GM19240 (cell line): ENCODE results near the gene SETD7.

Experiments used
- DNase-seq: peaks from one replicate; pipeline ENCODE4 v3.0.0; 2011; ENCODE audit warnings: low spot score; ENCODE audit not compliant: insufficient read length

The SETD7 gene

DNA sequence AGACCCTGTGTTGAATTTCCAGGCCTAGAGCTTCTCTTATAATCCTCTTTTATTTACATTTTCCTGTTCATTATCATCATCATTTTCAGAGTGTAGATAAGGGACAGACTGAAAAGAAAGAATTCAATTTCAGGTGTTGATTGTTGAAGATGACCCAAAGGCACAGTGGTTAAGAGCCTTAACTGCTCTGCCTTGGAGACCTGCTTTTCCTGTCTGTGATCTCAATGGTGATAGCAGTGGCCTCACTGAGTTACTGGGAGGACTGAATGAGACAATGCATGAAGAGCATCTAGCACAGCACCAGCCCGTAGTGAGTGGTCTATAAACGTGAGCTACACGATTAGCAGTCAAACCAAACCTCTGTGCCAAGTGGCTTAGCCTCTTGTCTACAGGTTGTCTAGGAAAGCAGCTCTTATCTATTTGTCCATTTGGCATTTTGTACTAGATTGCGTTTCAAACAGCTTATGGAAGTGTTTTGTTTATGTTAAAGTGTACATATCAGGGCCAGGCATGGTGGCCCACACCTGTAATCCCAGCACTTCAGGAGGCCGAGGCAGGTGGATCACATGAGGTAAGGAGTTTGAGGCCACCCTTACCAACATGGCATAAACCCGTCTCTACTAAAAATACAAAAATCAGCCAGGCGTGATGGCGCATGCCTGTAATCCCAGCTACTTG lies 41.5 kb downstream of the SETD7 start:
- DNase-seq, result no peak

DNA sequence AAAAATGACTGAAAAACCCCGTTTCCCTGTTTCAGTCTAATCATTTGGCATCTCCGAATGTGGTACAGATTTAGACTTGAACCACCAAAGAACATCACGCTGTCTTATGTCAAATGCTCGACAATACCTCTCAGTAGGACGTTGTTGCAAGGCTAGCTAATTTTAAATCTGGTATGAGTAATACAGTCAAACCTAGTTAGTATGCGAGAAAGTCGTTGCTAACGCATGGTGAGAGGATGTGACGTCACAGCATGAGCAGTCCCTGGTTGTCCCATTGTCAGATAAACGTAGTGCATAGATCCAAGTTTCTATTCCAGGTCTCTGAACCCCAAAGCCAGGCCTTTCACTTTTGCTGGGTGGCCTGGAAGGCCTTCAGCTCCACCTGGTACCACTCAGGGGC lies 44.7 kb downstream of the SETD7 start:
- DNase-seq, result no peak

DNA sequence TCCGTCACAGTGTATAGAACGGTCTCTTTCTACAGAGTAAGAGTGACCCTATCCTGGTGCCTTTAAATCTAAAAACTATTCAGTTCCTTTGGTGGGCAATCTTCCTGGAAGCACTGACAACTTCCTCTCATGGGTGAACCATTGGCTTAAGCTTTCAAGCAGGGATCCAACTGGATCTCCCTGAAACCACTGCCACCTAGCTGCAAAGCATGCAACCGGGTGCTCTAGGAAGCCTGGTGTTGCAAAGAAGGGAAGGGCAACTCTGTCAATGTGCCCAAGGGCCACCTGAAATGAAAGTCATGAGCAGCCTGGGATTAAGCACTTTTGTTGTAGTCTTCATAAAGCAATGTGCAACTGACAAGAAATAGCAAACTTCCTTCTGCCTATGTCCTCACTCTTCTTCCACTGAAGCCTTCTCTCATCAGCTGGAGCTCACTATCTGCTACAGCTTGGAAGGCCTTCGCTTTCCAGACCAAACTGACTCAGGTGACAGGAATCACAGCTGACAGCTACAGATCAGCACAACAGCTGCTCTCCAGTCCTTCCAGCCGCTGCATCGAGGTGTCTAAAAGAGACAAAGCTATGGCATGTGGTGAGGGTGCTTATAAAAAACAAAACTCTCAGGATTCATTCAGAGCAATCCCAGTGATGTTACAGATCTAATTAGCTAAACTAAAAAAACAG lies 46.1 kb downstream of the SETD7 start:
- no peak for DNase-seq

DNA sequence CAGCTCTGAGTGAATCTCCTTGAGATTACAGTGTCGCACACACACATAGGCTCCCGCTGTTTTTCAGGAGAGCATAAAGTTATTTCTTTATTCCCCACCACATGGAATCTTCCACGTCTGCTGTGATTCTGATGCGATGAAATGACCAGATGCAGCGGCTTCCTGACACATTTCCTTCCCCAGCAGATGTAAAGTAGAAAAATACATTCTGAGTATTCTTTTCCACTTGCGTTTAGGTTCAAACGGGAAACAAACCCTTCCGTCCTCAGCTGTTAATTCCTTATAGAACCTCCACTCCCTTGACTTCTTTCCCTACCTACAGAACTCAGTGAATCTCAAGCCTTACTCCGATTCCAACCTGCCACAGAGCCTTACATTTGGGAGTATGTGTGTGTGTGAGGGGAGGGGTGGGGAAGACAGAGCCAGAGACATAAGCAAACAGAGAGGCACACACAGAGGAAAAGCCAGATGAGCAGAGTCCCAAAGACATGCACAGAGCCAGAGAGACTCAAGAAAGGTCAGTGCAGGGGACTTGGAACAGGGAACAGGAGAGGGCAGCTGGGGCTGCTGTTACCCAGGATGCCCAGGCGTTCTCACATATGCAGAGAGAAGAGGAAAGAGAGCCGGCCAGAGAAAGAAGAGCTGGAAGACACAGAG lies 47.3 kb downstream of the SETD7 start:
- no peak for DNase-seq

DNA sequence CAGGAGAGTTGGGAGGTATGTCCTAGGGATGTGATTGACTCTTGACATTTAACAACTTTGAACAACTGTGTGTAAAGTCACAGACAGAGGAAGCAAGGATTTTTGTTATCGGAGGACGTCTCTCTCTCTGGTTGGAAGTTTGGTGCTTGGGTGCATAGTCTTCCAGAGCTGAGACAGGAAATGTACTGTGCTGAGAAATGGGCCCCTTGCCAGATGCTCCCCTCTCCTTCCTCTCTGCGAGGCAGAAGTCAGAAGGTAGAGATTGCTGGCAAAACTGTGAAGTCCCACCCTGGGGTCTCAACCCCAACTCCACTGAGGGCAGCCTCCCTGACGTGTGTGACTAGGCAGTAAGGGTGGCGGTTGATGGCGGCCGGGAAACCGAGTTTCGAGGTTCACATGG lies 49.2 kb downstream of the SETD7 start:
- DNase-seq, result no peak

DNA sequence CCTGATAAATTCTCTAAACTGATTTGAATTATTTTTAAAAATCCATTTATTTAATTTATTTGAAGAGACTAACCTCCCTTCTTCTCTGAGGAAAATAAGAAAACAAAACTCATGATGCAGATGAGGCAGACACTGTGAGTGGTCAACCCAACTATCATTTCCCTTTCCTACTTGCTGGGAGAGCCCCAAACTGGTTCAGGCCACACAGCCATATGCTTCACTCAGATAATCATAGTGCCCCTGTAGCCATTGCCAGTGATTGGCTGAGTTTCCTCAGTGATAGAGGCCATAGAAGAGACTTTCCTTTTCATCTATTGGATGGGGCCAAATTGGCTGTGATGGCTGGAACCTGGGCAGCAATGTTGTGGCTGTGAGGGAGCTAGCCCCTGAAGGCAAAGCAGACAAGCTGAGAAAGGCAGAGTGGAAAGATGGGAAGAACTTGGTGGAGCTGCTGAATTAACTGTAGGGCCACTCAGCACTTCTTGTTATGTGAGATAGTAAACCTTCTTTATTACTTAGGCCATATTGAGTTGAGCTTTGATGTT lies 52.3 kb downstream of the SETD7 start:
- no peak for DNase-seq

DNA sequence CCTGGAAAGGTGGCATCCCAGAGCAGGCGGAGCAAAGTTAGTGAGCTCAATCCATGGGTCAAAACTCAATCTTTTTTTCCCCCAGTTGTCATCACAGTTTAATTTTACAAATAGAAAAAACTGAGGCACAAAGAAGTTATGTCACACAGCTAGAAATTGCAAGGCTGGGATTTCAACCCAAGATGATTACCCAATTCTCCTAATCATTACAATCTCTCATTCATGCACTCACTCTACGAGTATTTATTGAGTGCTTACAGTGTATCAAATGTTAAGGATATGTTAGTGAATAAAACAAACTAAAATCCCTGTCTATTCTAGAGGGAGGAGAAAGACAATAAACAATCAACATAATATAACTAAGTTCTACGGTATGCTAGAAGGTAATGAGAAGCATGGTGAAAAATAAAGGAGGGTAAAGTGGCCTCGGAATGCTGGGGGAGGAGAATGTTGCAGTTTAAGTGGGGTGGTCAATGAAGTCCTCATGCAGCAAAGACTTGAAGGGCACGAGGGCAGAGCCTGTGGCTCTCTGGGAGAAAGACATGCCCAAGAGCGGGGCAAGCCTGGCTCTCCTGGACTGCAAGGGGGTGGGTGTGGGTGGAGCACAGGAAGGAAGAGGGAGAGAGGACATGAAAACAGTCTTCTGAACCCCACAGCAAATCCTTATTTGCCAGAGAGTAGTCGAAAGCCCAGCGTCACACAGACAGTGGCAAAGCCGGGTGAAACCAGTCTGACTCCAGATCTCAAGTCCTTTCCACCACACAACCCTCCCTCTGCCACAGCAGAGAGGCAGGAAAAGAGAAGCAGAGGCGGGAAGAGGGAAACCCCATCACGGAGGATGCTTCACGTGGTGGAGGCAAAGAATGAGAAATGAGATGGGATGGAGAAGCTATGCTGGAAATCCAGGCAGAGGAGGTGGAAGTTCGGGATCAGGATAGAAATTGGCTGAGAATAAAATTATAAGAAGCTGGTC lies 53.8 kb downstream of the SETD7 start:
- no peak for DNase-seq

DNA sequence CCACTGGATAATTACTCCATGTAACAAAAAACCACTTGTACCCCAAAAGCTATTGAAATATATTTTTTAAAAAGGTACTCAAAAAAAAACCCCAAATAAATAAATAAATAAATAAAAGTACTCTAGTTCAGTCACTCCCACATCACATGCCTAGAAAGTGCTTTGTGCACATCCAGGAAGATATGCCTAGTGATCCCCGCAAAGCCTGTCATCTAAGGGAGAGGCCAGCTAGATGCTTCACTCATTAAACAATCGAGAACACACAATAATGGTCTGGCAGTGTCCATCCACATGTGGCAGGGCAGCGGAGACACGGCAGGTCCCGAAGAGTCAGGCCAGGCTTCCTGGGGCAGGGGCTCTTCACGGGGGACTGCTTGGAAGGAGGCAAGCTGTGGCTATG lies 54.5 kb downstream of the SETD7 start:
- DNase-seq, result no peak

DNA sequence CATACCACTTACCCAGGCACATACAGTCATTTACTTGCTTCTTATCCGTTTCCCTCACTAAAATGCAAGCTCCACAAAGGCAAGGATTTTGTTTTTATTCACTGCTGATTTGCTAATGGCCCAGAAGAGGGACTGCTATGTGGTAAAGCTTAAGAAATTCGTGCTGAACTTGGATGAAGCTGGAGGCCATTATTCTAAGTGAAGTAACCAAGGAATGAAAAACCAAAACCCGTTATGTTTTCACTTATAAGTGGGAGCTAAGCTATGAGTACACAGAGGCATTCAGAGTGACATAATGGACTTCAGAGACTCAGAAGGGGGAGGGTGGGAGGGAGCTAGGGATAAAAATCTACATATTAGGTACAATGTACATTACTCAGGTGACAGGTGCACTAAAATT lies 54.9 kb downstream of the SETD7 start:
- no peak for DNase-seq

DNA sequence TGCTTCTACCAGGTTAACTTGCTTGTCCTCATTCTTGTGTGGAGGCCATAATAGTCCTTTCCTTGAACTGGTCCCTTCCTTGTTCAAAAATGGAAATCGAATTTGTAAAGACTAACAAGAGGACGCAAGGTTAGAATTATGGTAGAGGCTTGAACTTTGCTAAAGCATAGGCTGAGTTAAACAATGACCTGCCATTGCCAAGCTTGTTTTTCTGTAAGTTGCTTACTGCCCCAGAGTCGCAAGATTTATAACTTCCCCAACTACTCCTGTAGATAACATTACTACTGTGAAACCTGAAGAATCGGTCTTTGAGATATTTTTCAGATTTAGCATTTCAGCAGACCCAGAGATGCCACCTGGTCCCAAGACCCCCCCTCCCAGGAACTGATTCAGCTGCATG lies 56.8 kb downstream of the SETD7 start:
- DNase-seq, result no peak

DNA sequence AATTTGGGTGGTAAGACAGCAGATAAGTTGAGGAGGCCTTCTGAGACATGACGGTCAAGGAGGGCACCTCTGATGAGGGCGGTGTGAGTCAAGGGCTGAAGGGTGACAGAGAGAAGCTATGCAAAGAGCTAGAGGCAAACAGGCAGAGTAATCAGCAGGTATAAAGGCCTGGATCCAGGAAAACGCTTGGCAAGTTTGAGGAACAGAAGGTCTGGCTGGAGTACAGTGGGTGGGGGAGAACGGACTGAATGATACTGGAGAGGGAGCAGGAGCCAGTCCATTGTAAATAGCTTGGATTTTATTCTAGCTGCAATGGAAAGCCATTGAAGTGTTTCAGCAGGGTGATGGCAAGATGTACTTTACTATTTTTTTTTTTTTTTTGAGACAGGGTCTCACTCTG lies 62.8 kb downstream of the SETD7 start:
- no peak for DNase-seq

DNA sequence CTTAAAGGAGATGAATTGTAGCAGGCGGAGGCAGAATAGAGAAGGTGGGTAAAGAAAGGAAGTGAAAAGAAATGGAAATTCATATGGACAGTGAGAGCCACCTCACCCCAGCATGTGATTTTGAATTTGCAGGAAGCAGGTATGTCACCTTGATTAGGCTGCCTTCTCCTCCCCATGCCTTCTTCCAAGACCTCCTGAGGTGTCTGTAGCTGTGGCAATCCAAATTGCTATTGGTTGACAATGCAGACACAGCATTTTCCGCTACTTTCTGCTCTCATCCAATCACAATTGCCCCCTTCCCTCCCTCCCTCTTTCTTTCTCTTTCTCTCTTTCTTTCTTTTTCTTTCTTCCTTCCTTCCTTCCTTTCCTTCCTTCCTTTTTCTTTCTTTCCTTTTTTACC lies 63.6 kb downstream of the SETD7 start:
- DNase-seq, result no peak

DNA sequence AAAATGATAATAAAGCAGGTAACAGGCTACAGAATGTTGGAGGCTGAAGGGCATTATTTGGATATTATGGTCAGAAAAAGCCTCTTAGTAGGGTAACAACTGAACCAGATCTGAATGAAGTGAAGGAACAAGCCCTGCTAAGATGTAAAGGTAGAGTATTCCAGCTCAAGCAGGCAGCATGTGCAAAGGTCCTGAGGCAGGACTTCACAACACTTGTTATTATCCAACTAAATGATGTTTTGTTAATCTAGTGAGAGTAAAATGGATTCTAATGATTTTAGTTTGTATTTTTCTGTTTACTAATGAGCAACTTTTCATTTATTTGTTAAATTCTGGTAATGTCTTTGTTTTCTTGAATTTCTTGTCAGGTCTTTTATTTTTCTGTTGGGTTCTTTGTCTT lies 66.4 kb downstream of the SETD7 start:
- no peak for DNase-seq

DNA sequence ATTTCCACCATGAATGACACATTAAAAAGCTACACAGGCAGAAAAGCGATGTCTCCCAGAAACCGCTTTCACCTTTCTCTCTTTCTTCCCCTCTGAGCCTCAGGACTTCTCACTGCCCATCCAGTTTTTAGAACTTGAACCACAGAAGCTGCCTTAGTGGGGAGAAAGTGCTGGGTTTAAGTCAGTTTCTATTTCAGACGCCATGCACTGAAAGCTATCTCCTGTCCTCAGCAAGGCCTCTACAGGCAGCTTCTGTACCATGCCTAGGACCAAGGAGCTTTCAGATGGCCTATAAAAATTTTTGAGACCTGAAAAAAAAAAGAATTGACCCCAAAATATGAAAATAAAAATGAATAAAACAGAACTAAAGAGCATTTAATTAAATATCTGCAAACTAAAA lies 67.6 kb downstream of the SETD7 start:
- no peak for DNase-seq

DNA sequence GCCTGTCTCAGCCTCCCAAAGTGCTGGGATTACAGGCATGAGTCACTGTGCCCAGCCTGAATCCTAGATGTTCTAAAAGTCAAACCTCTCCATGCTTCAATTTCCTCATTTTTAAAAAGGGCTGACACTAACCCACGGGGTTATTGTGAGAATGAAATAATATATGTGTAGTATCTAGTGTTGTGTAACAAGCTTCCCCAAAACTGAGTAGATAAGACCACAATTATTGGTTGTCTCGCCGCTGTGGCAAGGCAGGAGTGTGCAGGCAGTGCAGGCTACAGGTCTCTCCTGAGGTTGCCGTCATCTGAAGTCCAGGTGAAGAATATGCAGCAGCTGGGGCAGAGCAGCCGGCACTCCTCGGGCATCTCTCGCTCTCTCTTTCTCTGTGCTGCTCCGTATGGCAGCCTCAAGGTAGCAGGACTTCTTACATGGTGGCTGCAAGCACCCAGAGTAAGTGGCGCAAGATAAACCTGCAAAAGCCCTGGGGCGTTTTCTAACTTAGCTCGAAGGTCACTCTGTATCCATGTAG lies 71.2 kb downstream of the SETD7 start:
- no peak for DNase-seq

DNA sequence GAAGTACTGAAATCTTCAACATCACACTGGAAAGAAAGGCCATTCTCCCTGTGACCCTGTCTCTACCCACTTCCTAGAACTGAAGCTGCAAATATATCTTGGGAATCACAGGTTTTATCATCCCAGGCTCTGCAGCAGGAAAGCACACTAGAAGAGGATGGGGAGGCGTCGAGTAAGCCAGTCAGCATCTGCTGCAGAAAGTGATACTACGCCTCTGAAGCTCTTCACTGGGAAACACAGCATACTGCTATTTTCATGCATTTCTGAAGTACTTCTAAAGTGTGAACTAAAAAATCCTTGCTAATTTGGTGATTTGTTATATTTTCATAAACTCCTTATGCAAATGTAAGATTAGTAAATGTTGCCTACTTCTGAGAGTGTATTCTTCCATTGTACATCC lies 73.0 kb downstream of the SETD7 start:
- no peak for DNase-seq

DNA sequence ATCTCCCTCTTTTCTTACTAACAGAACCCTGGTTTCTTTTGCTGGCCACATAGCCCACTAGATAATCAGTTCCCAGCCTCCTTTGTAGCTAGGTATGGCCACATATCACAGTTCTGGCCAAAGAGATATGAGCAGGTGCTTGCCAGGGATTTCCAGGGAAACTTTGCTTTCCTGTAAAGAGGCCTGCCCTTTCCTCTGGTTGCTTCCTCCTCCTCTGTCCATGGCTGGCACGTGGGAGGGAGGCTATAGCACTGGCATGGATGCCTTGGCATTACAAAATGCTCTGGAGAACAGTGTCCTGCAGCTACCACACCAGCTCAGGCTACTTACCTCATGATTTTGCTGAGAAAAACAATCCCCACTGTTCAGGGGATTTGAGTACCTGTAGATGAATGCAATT lies 74.6 kb downstream of the SETD7 start:
- DNase-seq, result no peak

DNA sequence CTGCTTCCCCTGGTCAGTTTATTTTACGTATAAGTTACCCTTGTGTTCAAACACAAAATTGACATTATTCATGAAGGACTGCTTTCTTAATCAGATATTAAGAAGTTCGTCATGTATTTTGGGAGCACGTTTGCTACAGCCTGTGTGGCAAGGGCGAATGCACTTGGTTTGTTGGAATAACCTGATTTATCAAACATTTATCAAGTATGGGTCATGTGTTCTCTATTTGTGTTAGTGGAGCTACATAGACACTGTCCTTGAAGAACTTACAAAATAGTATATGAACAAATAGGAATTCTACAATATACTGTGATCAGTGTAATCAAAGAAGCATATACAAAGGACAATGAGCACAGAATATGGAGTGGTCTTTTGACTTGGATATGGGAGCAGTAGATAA lies 79.7 kb downstream of the SETD7 start:
- no peak for DNase-seq

DNA sequence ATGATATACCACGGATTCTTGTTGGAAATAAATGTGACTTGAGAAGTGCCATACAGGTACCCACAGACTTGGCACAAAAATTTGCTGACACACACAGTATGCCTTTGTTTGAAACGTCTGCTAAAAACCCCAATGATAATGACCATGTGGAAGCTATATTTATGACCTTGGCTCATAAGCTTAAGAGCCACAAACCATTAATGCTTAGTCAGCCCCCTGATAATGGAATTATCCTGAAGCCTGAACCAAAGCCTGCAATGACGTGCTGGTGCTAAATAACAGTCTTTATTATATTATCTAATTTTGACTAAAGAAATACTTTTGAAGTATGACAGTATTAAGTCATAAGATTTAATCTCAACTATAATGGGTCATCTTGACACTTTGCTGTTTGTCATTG lies 83.2 kb downstream of the SETD7 start:
- DNase-seq, result no peak

DNA sequence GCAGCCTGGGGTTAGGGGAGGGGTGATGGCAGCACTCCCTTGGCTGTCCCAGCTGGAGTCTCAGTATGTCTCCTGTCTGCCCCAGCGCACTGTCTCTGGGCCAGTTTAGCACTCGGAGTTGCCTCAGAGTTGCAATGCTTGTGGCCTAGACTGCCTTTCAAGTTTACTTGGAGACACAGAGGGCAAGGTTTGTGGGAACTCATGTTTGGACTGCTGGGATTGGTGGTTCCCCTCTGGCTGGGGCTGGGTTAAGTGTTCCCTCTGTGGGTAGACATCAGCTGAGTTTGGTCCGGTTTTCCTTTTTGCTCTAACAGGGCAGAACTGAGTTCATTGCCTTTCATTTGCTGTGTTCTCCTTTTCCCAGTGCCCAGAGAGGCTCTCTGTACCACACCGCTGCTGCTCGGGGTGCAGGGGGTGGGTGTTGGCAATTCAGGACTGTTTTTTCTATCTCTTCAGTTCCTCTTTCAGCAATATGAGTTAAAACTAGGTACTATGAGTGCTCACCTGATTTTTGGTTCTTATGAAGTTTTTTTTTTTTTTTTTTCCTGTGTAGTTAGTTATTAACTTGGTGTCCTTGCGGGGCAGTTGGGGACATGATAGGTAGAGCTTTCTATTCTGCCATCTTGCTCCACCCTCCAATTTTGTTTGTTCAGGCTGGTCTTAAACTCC lies 84.9 kb downstream of the SETD7 start:
- DNase-seq, result no peak

DNA sequence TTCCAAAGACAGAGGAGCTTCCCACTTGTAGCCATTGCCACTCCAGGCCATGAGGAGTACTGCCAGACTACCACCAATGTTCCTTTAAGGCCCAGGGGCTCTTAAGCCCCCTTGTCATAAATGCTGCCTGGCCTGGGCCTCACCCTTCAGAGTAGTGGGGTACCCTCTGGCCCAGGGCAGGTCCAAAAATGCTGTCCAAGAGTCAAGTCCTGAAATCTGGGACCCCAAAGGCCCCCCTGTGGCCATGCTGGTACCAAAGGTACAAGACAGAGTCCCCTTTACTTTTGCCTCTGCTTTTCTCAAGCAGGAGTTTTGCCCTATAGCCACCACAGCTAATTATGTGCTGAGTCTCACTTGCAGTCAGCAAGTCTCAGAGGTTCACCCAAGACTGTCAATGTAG lies 85.7 kb downstream of the SETD7 start:
- DNase-seq, result no peak
